ENCODE measurements around the gene ODC1. TPM values are rescaled to one million over a fixed set of nuclear protein-coding genes. Genes with fewer than 3 reads are reported as not detected.
A peak's percentile ranks its signal among the peaks of the same experiment; 100 is the strongest.

ODC1 gene
- total and polyA plus RNA-seq, 2 experiments from 2014 or later: 23.3 to 70.3 TPM

- no peak for DNase-seq (ENCODE audit: low spot score)
- Mint-ChIP-seq H3K9me3 (peaks cover 8% of the 10 kb centered on the region; the same call in 2 of the 3 replicates), H3K36me3 (ENCODE audit: low read depth) (0 out of 3 replicates have a peak, but pooled peaks cover 4% of the 10 kb centered on the region), H3K27me3 (ENCODE audit: insufficient read depth, low read depth, poor library complexity) (peaks cover 7% of the 10 kb centered on the region), H3K27ac (no peak overlapping the region), H3K4me1 (peaks cover 5% of the 10 kb centered on the region; the same call in 2 of the 3 replicates), H3K4me3 (no peak overlapping the region)
- no peaks in the 10 kb centered on the region for H3K79me2 ChIP-seq (replicated peaks; ENCODE audit: insufficient read depth)
- no peak overlapping the region for H3K4me3 ChIP-seq
- no peaks in the 10 kb centered on the region for H3F3A ChIP-seq (replicated peaks; ENCODE audit: low read depth)
- no peak overlapping the region for H3K4me2 ChIP-seq
- no peaks in the 10 kb centered on the region for H3K4me1 ChIP-seq (ENCODE audit: insufficient read depth)
- H3K27me3 ChIP-seq (ENCODE audit: insufficient read depth): no peaks in the 10 kb centered on the region
- no peak overlapping the region for H3K27ac ChIP-seq (ENCODE audit: low read depth)
- no peak for ATAC-seq
- no peaks in the 10 kb centered on the region for H3K36me3 ChIP-seq (ENCODE audit: insufficient read depth)
- no peaks in the 10 kb centered on the region for H3K9me2 ChIP-seq (ENCODE audit: insufficient read depth)
- no peaks in the 10 kb centered on the region for H4K20me1 ChIP-seq (replicated peaks; ENCODE audit: insufficient read depth)
- TF ChIP-seq ZNF114 (CRISPR knock-in tag; IDR thresholded peaks at IDR 0.05) (no peak), POLR2AphosphoS5 (IDR thresholded peaks at IDR 0.05; ENCODE audit: low read depth) (no peak), EZH2 (IDR thresholded peaks at IDR 0.05; ENCODE audit: low read depth, unreplicated experiment) (no peak), ETS1 (IDR thresholded peaks at IDR 0.05) (no peak), JUNB (IDR thresholded peaks at IDR 0.05; ENCODE audit: unreplicated experiment) (no peak), CREB1 (CRISPR knock-in tag; IDR thresholded peaks at IDR 0.05; ENCODE audit: low read depth) (no peak)
- H2AFZ ChIP-seq: peak overlapping the region; percentile 32; the same call in 1 of the 2 replicates
Measured at GRCh38 chr2:10495311-10495987, 47.3 kb upstream of the ODC1 start.

- no peak overlapping the region for H3K4me3 Mint-ChIP-seq
- 0 out of 3 replicates have a peak, but pooled peaks cover 4% of the 10 kb centered on the region for H3K36me3 Mint-ChIP-seq (ENCODE audit: low read depth)
- H3K9me3 Mint-ChIP-seq: peaks cover 8% of the 10 kb centered on the region; the same call in 2 of the 3 replicates
- H3K4me3 ChIP-seq: no peak overlapping the region
- no peaks in the 10 kb centered on the region for H3F3A ChIP-seq (replicated peaks; ENCODE audit: low read depth)
- H3K79me2 ChIP-seq (replicated peaks; ENCODE audit: insufficient read depth): no peaks in the 10 kb centered on the region
- no peak for DNase-seq (ENCODE audit: low spot score)
- no peak overlapping the region for H3K27ac ChIP-seq (ENCODE audit: low read depth)
- no peaks in the 10 kb centered on the region for H3K9me2 ChIP-seq (ENCODE audit: insufficient read depth)
- no peaks in the 10 kb centered on the region for H3K4me1 ChIP-seq (ENCODE audit: insufficient read depth)
- peak; percentile 25; the same call in 2 of the 3 replicates for ATAC-seq
- peaks cover 5% of the 10 kb centered on the region; the same call in 2 of the 3 replicates for H3K4me1 Mint-ChIP-seq
- H3K36me3 ChIP-seq (ENCODE audit: insufficient read depth): no peaks in the 10 kb centered on the region
- no peak overlapping the region for H2AFZ ChIP-seq
- H4K20me1 ChIP-seq (replicated peaks; ENCODE audit: insufficient read depth): no peaks in the 10 kb centered on the region
- no peaks in the 10 kb centered on the region for H3K27me3 ChIP-seq (ENCODE audit: insufficient read depth)
- peaks cover 7% of the 10 kb centered on the region for H3K27me3 Mint-ChIP-seq (ENCODE audit: insufficient read depth, low read depth, poor library complexity)
- TF ChIP-seq ZNF331 (CRISPR knock-in tag; IDR thresholded peaks at IDR 0.05; ENCODE audit: low read depth) (no peak), CTCF (conservative IDR thresholded peaks at IDR 0.05; ENCODE audit: low read depth in 2 of 2) (peak in 1 of 2 experiments; percentile 16; a peak in 1 of 4 replicates), JUNB (IDR thresholded peaks at IDR 0.05; ENCODE audit: unreplicated experiment) (no peak)
- H3K27ac Mint-ChIP-seq: no peak overlapping the region
- H3K4me2 ChIP-seq: no peak overlapping the region
Measured at GRCh38 chr2:10494351-10495066, 46.4 kb upstream of the ODC1 start.
